HG03575 (cell line): ENCODE data around the gene CGREF1.

ENCODE experiments used
- ATAC-seq: cut with Tn5 transposase; IDR thresholded peaks from one replicate; pipeline ENCODE4 v1.9.1; 2021; ENCODE audit not compliant: unreplicated experiment, insufficient number of reproducible peaks, low FRiP score; ENCODE audit errors: extremely low read depth

Gene CGREF1

GRCh38 chr2:27092696-27093429, 26.1 kb downstream of the CGREF1 start:
- no peak for ATAC-seq

GRCh38 chr2:27091746-27092695, 26.9 kb downstream of the CGREF1 start:
- no peak for ATAC-seq

GRCh38 chr2:27089111-27089954, 29.6 kb downstream of the CGREF1 start:
- no peak for ATAC-seq

GRCh38 chr2:27088634-27089033, 30.3 kb downstream of the CGREF1 start:
- no peak for ATAC-seq

GRCh38 chr2:27087823-27088410, 31.0 kb downstream of the CGREF1 start:
- ATAC-seq: no peak

GRCh38 chr2:27086724-27087593, 32.0 kb downstream of the CGREF1 start, which contains the start of gene KHK:
TSS of gene KHK (plus strand) at chr2:27086772. CDS start at chr2:27087260, 488 bp downstream.
- no peak for ATAC-seq

- ATAC-seq: no peak
Measured at GRCh38 chr2:27086090-27086723, 32.7 kb downstream of the CGREF1 start.

- no peak for ATAC-seq
Measured at GRCh38 chr2:27085673-27086089, 33.2 kb downstream of the CGREF1 start.

GRCh38 chr2:27085062-27085672, 33.8 kb downstream of the CGREF1 start:
- no peak for ATAC-seq

- ATAC-seq: no peak
Measured at GRCh38 chr2:27084297-27085061, 34.4 kb downstream of the CGREF1 start.

- ATAC-seq: no peak
Measured at GRCh38 chr2:27083410-27084296, 35.3 kb downstream of the CGREF1 start.

- ATAC-seq: no peak
Measured at GRCh38 chr2:27082773-27083409, 36.0 kb downstream of the CGREF1 start.

GRCh38 chr2:27081984-27082772, 36.8 kb downstream of the CGREF1 start:
- no peak for ATAC-seq

GRCh38 chr2:27080603-27080936, 38.4 kb downstream of the CGREF1 start:
- ATAC-seq: no peak

- ATAC-seq: no peak
Measured at GRCh38 chr2:27080140-27080469, 38.8 kb downstream of the CGREF1 start.
